GM12801 (cell line): ENCODE data around the gene SNCG.

Source experiments
- TF ChIP-seq, protein P1 (sequence below): IDR thresholded peaks from one replicate; pipeline ENCODE4 v1.5.1; 2011; ENCODE audit warnings: control low read depth; ENCODE audit not compliant: insufficient read length; ENCODE audit errors: extremely low read depth

The SNCG gene

DNA sequence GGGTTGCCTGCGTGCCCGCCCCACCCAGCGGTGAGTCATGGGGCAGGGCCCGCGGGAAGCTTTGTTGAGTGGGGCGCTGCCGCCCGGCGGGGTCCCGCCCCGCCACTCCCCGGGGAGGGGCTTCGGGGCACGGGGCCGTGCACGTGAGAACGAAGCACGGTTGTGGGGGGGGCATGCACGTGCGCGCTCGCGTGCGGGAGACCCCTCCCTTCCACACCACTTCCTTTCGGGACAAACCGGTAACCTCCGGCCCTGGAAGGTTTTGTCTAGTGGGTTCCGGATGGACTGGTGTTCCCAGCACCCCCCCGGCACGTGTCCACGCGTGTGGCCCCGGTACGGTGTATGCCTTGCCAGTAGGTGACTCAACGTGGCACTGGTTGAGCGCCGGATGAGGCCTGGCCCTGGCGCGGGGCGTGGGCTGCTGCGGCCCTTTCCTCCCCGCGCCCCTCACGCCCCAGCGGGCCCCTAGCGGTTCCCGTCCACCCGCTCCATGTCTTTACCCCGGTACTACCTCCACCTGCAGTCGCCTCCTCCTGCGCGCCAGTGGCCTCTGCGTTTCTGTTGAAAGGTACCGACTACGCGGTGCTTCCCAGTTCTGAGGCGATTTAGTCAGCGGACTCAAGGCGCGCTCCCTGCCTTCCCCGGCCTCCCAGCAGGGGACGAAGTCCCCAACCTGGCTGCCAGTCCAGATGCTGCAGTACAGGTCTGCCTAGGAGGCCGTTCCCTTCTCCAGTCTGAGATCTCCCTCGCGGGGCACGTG is 13.0 kb downstream of the SNCG start:
- TF ChIP-seq, protein P1, sequence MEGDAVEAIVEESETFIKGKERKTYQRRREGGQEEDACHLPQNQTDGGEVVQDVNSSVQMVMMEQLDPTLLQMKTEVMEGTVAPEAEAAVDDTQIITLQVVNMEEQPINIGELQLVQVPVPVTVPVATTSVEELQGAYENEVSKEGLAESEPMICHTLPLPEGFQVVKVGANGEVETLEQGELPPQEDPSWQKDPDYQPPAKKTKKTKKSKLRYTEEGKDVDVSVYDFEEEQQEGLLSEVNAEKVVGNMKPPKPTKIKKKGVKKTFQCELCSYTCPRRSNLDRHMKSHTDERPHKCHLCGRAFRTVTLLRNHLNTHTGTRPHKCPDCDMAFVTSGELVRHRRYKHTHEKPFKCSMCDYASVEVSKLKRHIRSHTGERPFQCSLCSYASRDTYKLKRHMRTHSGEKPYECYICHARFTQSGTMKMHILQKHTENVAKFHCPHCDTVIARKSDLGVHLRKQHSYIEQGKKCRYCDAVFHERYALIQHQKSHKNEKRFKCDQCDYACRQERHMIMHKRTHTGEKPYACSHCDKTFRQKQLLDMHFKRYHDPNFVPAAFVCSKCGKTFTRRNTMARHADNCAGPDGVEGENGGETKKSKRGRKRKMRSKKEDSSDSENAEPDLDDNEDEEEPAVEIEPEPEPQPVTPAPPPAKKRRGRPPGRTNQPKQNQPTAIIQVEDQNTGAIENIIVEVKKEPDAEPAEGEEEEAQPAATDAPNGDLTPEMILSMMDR: no peak

DNA sequence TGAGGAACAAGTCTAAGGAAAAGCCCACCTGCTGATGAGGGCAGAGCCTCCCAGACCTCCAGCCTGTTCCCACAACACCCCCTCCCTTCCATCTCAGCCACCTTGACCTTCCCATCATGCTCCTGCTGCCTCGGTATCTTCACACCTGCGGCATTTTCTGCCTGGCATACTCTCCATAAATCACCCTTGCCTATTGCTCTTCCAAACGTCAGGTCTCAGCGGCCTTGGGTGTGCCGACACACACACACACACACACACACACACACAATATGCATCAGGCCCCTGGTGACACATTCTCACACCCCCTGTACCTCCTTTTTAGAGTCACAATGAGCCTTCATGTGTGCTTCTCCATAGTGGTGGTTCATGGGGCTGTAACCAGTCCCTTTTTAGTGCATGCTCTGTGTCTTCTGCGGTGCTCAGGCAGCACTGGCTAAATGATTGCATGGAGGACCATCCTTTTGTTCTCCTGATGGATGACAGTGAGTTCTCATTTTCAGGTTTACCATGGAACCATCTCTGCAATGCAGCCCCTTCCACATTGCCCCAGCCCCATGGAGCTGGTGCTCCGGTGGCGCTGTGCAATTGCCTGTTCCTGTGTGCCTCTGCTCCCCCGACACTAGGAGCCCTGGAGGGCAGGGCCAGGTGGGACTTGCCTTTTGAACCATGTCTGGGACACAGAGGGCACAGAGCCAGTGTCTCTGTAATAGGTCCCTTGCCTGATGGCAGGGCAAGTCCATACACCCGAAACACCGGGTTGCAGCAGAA is 14.4 kb downstream of the SNCG start:
- TF ChIP-seq, protein P1: no peak

GRCh38 chr10:86974484-86974883 is 16.1 kb downstream of the SNCG start:
- TF ChIP-seq, protein P1: no peak

DNA sequence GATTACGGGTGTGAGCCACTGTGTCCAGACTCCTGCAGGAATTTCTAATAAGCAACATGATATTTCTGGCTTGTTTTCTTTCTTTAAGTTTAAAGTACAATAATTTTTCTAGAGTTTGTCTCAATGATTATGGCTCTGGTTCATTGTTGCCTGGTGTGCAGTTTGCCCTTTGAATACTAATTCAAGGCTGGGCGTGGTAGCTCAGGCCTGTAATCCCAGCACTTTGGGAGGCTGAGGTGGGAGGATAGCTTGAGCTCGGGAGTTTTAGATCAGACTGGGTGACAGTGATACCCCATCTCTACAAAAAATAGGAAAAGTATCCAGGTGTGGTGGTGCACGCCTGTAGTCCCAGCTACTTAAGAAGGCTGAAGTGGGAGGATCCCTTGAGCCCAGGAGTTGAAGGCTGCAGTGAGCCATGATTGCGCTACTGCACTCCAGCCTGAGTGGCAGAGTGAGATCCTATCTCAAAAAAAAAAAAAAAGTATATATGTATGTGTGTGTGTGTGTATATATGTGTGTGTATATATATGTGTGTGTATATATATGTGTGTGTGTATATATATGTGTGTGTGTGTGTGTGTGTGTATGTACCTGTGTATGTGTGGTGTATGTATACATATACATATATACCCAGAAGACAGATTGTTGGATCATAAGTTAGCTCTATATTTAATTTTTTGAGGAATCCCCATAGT is 18.1 kb downstream of the SNCG start:
- TF ChIP-seq, protein P1: no peak

DNA sequence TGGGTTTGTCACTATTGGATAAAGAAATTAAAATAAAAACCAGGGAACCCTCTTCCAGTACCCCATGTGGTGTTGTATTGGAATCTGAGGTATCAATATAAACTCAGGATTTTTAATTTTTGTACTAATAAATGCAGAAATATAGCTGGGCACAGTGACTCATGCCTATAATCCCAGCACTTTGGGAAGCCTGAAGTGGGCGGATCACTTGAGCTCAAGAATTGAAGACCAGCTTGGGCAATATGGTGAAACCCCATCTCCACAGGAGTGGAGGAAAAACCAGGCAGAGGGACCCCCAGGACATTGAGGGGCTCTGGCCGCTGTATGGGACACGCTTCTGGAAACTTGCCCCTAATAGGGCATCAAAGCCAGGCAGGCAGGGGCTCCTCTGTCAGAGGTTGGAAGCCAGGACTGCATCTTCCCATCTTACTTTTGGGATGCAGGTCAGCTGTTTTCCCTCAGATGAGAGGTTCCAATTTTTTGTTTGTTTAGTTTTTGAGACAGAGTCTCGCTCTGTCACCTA is 21.0 kb downstream of the SNCG start:
- TF ChIP-seq, protein P1: no peak

DNA sequence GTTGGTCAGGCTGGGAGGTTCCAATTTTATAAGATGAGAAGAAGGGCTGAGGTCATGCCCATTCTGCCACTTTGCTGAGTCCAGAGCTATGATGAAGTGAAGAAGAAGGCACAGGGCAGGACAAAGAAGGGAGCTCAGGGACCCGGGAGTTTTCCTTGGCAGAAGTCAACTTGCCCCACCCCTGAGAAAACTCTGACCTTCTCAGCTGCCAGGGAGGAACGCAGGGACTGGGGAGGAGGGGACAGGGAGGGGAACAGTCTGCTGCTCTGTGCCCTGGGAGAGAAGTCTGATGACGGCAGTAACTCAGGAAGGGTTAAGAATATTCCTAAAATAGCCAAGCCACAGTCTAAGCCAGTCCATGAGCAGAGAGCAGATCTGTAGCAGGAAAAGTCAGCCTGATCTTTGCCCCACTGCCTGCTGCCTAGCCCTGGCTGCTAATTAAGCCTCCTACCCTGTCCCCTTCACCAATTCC is 21.6 kb downstream of the SNCG start:
- TF ChIP-seq, protein P1: no peak

GRCh38 chr10:86981716-86982115 is 23.3 kb downstream of the SNCG start:
- TF ChIP-seq, protein P1: no peak
